Lung (tissue), 12 donors: ENCODE data around the gene NPM3. TPM values are rescaled to one million over a fixed set of nuclear protein-coding genes. Genes with fewer than 3 reads are reported as not detected.

Experiments used
- ATAC-seq: fragments of 200-7000 bp; cut with Tn5 transposase; one replicate; pipeline ENCODE4 v1.9.1; 2020; ENCODE audit warnings: moderate number of reproducible peaks; ENCODE audit not compliant: insufficient read depth, low FRiP score
- DNase-seq, 3 donors: peaks; one replicate each; pipeline ENCODE4 v3.0.0-alpha.2; 2013 to 2017
- H3K27ac ChIP-seq, 2 donors: one replicate each; pipeline ENCODE4 v1.5.1; 2013; ENCODE audit warnings: mild to moderate bottlenecking in 2 of 2, moderate library complexity in 2 of 2, control low read depth in 1 of 2, inconsistent platforms in 1 of 2, low read depth in 1 of 2, low read length in 1 of 2
- H3K27me3 ChIP-seq, 3 donors: one replicate each; pipeline ENCODE4 v1.5.1; 2013; ENCODE audit warnings: low read length in 2 of 3; ENCODE audit not compliant: control insufficient read depth in 3 of 3, insufficient read depth in 3 of 3
- H3K36me3 ChIP-seq, 4 donors: one replicate each; pipeline ENCODE4 v1.5.1; 2013; ENCODE audit warnings: low read length in 4 of 4, mild to moderate bottlenecking in 1 of 4, moderate library complexity in 1 of 4; ENCODE audit not compliant: control insufficient read depth in 4 of 4, insufficient read depth in 4 of 4
- H3K4me1 ChIP-seq, 5 donors: one replicate each; pipeline ENCODE4 v1.5.1; 2013; ENCODE audit warnings: low read length in 5 of 5, mild to moderate bottlenecking in 2 of 5, moderate library complexity in 1 of 5; ENCODE audit not compliant: control insufficient read depth in 5 of 5, insufficient read depth in 5 of 5
- H3K4me3 ChIP-seq: one replicate; pipeline ENCODE4 v1.5.1; 2013; ENCODE audit warnings: mild to moderate bottlenecking, control low read depth, moderate library complexity
- H3K9ac ChIP-seq, 2 donors: one replicate each; pipeline ENCODE4 v1.5.1; 2013; ENCODE audit warnings: low read length in 2 of 2, control low read depth in 1 of 2; ENCODE audit not compliant: insufficient read depth in 1 of 2
- H3K9me3 ChIP-seq, 4 donors: one replicate each; pipeline ENCODE4 v1.5.1; 2013; ENCODE audit warnings: low read length in 3 of 4, mild to moderate bottlenecking in 1 of 4, moderate library complexity in 1 of 4; ENCODE audit not compliant: control insufficient read depth in 4 of 4, insufficient read depth in 3 of 4
- CTCF ChIP-seq: IDR thresholded peaks from 2 replicates; pipeline ENCODE4 v1.5.1; 2012; ENCODE audit warnings: mild to moderate bottlenecking; ENCODE audit errors: control extremely low read depth, extremely low read depth
- WGBS, 2 donors: extraction: QIAGEN DNeasy Blood & Tissue Kit; methylation state at CpG; one replicate each; pipeline ENCODE4 v1.1.7; 2013; 5-methylcytosine and 5-hydroxymethylcytosine counted together
- polyA plus RNA-seq, 2 donors: library from polyadenylated mRNA; stranded (reverse); fragments of 200-250 nt; gene quantifications; one replicate each; pipeline ENCODE4 v1.2.1, GENCODE V29; 2013
- total RNA-seq, 2 donors: library from RNA; depleted of rRNA in 1 of 2; stranded (reverse); fragments of >200 nt in 1 of 2; gene quantifications; one replicate each; pipeline ENCODE4 v1.2.1, GENCODE V29; 2014 to 2021
- donor health status: control.
- donor health status: control.
- donor health status: Bipolar disorder and iron deficiency.
- donor health status: healthy.
- donor health status: DM: yes; HTN: yes; CAD: no.

NPM3 gene
- total and polyA plus RNA-seq, 4 donors: 18.1 to 36.3 (median 24.2) TPM

DNA sequence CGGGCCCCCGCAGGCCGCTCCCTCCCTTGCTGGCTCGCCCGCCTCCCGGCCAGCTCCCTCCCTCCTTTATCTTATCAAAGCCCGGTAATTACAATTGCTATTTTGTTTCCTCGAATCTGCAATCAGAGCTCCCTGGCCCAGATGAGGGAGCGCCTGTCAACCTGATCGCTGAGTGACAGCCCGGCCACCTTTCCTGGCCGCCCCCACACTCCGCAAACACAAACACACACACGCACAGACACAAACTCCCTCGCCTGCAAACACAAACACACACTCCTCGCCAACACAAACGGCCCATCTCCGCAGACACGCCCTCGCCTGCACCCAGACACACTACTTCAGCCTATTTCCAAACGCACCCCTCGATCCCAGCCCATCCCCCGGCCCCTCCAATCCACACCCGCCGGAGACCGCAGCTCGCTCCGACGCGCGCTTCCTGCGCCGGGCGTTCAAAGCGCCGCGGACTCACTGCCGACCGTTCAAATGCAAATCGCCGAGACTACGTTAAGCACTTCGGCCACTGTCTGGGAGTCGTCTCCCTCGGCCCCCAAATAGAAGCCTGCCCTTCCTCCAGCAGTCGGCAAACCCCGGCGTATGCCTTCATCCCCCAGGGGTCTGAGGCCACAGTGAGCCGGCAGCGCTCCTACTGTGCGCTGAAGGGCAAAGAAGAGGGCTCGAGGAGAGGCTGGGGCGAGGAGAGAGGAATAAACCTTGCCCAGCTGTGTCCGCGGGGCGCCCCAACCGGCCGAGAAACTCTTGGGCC lies 4.3 kb downstream of the NPM3 start:
- no peak overlapping the region for H3K9ac ChIP-seq
- no peak overlapping the region for H3K27ac ChIP-seq
- peaks cover 0 to 2% (median 0%) of the 10 kb centered on the region in 4 donors for H3K9me3 ChIP-seq
- H3K4me1 ChIP-seq: peaks cover 3 to 33% (median 18%) of the 10 kb centered on the region in 5 donors
- peaks cover 0 to under 1% (median 0%) of the 10 kb centered on the region in 4 donors for H3K36me3 ChIP-seq
- no peak overlapping the region for H3K4me3 ChIP-seq
- TF ChIP-seq CTCF: no peak
- DNase-seq: peak; percentile 61 to 63 (median 62)
- no peak for ATAC-seq
- peaks cover 0 to 56% (median 43%) of the 10 kb centered on the region in 3 donors for H3K27me3 ChIP-seq
- 3 to 6% methylated on average over 56 to 58 of the region's 58 CpGs for WGBS, 2 donors

DNA sequence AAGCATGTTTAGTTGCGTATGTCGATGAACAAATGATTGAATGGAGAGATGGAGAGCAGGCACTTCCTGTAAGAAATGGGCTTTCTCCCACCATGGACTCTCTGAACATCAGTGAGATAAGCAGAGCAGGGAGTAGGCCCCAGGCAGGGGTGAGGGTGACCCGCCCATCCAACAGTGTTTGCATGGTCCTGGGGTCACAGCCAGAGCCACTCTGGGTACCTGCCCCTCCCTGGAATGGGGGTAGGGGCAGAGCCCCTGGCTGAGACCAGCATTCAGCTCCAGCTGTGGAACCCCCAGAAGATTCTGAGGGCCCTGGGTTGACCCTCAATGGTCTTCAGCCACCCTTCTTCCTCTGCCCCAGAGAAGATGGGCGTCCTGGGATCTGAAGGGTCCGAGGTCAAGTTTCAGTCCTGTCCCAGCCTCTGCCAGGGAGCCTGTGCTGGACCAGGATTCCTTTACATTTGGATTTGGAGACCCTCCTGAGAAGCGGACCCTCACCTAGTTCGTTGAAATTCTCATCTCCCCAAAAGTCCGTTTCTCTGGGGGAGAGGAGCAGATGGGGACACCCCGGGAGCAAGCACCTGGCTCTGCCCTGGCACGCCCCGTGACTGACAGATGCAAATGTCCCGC lies 5.0 kb downstream of the NPM3 start:
- H3K4me3 ChIP-seq: no peak overlapping the region
- no peak for ATAC-seq
- no peak for TF ChIP-seq CTCF
- H3K27ac ChIP-seq: no peak overlapping the region
- peaks cover 0 to 2% (median 0%) of the 10 kb centered on the region in 4 donors for H3K9me3 ChIP-seq
- peaks cover 0 to 63% (median 50%) of the 10 kb centered on the region in 3 donors for H3K27me3 ChIP-seq
- no peaks in the 10 kb centered on the region for H3K36me3 ChIP-seq
- H3K9ac ChIP-seq: no peak overlapping the region
- H3K4me1 ChIP-seq: peaks cover 0 to 29% (median 18%) of the 10 kb centered on the region in 5 donors
- WGBS, 2 donors: 56 to 58% methylated on average over 12 of the region's 12 CpGs
- no peak for DNase-seq

GRCh38 chr10:101777619-101778145 lies 5.6 kb downstream of the NPM3 start:
- peaks cover 0 to 69% (median 55%) of the 10 kb centered on the region in 3 donors for H3K27me3 ChIP-seq
- peaks cover 0 to 3% (median 0%) of the 10 kb centered on the region in 4 donors for H3K9me3 ChIP-seq
- WGBS, 2 donors: 90 to 91% methylated on average over 3 of the region's 3 CpGs
- H3K36me3 ChIP-seq: no peaks in the 10 kb centered on the region
- no peak overlapping the region for H3K9ac ChIP-seq
- ATAC-seq (no peak), DNase-seq (no peak)
- peaks cover 0 to 26% (median 18%) of the 10 kb centered on the region in 5 donors for H3K4me1 ChIP-seq
- no peak overlapping the region for H3K4me3 ChIP-seq
- no peak for TF ChIP-seq CTCF
- no peak overlapping the region for H3K27ac ChIP-seq
